Measurements from ENCODE around the gene KRTAP10-4.

DNA sequence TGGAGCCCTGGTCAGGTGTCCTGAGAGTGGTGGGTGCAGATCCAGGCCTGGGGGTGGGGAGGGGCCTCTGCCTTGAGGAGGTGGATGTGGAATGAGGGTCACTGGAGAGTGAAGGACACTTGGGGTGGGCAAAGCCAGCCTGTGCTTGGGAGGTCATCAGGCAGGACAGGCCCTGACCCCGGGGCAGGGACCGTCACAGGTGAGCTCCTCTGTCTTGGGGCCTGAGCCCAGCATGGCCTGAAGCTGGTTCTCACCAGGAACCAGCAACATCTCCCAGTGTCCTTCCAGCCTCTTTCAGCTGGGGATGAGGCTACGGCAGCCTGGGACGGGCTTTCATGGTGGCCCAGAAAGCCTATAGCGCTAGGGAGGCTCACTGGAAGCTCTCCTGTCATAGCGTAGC, 21.4 kb upstream of the KRTAP10-4 start:
- TF ChIP-seq CTCF (IDR thresholded peaks at IDR 0.05; ENCODE audit: insufficient read depth, low read depth, low read length) (no peak), EZH2 (IDR thresholded peaks at IDR 0.05; ENCODE audit: insufficient read depth, low read length) (no peak)

Data from astrocyte (in vitro differentiated cells and primary cell).